ENCODE data around the gene MAPRE2.

DNA sequence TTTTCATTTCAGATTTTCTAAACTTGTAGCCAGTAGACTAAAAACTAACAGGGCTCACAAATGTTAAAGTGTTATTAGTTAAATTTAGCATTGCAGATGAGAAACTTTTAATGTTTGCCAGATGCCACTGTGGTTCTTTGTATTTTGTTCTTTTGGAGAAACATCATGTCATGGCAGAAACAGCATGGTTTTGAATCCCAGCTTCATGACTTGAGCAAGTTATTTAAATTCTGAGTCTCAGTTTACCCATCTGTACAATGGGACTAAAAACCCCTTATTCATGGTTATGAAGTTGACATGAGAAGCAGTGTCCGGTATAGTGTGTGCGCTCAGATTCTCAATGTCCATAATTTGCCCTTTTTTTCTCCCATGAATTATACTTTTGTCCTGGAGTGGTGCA is 56.5 kb downstream of the MAPRE2 start:
- TF ChIP-seq, protein P1, sequence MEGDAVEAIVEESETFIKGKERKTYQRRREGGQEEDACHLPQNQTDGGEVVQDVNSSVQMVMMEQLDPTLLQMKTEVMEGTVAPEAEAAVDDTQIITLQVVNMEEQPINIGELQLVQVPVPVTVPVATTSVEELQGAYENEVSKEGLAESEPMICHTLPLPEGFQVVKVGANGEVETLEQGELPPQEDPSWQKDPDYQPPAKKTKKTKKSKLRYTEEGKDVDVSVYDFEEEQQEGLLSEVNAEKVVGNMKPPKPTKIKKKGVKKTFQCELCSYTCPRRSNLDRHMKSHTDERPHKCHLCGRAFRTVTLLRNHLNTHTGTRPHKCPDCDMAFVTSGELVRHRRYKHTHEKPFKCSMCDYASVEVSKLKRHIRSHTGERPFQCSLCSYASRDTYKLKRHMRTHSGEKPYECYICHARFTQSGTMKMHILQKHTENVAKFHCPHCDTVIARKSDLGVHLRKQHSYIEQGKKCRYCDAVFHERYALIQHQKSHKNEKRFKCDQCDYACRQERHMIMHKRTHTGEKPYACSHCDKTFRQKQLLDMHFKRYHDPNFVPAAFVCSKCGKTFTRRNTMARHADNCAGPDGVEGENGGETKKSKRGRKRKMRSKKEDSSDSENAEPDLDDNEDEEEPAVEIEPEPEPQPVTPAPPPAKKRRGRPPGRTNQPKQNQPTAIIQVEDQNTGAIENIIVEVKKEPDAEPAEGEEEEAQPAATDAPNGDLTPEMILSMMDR (conservative IDR thresholded peaks at IDR 0.05): no peak
- no peak for TF ChIP-seq EZH2 (IDR thresholded peaks at IDR 0.05; ENCODE audit: low read depth)

Measured in PC-9 (cell line).